Right renal cortex interstitium (tissue), 3 donors: ENCODE data around the gene LURAP1L. TPM values are rescaled to one million over a fixed set of nuclear protein-coding genes. Genes with fewer than 3 reads are reported as not detected.

Experiments
- DNase-seq, 3 donors: peaks; one replicate each; pipeline ENCODE4 v3.0.0-alpha.2; 2013; ENCODE audit warnings: low read depth in 3 of 3, low spot score in 2 of 3
- polyA plus RNA-seq, 3 donors: library from polyadenylated mRNA; unstranded; fragments of 120-200 nt; gene quantifications; one replicate each; pipeline ENCODE4 v1.2.1, GENCODE V29; 2013; ENCODE audit not compliant: insufficient read length in 3 of 3

Gene LURAP1L
- polyA plus RNA-seq, 3 donors: 21.7 to 24.5 (median 23.6) TPM

DNA sequence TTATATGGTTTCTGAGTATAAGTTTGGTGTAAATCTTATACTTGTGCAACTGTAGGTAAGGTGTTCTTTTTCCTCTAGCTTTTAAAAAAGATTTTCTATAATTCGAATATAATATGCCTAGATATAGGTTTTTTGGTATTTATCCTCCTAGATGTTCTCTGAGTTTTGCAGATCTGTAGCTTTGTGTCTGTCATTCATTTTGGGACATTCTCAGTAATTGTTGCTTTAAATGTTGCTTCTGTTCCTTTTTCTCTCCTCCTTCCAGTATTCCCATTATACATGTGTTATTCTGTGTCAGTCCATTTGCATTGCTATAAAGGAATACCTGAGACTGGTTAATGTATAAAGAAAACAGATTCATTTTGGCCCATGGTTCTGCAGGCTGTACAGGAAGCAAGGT lies 33.7 kb downstream of the LURAP1L start:
- no peak for DNase-seq

DNA sequence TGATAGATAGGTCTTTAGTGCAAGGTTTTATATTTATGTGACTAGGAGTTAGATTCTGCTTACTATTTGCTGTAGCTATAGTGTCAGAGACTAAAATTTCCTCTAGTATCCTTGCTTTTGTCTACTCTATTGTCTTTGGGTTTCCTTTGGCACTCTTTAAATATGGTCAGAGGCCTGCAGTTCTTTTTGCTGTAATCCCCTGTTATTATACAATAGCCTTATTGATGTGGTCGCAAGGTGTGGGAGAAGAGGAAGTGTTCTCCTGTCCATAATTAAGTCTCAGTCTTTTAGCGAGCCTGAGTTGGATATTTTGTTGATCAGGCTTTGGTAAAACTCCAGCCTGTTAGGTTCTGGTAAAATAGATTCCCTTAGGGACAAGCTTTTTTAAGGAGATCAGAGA lies 34.9 kb downstream of the LURAP1L start:
- DNase-seq: no peak

DNA sequence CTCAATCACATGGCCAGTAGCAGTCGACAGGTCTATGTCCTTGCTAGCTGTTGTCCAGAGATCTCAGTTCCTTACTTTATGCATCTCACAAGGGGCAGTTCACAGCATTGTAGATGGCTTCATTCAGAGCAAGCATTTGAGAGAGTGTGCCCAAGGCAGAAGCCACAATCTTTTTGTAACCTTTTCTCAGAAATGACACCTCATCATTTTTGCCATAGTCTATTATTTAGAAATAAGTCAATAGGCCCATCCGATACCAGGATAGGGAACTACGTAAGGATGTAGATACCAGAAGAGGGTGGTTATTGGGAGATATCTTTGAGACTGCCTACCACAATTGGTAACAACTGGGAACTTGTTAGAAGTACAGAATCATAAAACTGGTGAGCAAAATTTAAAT lies 37.1 kb downstream of the LURAP1L start:
- no peak for DNase-seq

DNA sequence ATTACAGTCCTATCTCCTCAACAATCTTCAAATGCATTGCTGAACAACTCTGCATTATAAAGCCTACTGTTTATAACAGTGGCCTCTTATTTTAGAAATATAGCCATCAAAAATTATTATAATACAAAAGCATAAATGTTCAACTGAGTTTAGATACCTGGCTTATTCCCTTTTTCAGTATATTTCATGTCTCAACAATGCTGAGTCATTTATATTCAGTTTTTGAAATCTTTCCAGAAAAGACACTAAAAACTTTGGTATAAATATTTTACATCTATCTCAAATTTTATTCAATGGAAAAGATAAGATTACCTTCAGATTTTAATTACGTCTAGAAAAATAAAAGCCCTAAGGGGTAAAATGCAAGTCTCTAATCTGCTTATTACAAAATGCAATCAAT lies 37.9 kb downstream of the LURAP1L start:
- DNase-seq: no peak

DNA sequence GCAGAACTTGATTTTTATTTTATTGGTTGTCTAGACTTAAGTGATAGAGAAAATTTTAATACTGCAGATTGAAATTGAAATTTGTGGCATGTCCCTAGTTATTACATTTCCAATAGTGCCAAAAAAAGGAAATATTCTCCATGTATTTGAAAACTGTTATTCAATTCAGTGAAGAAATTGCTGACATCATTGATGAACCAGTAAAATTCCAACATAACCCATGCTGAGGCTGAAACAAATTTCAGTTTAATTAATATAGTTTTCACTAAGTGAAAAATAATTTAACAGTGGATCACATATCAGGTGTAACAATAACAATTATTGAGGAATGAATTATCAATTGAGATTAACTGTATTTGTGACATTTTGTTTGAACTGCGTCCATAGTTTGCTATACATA lies 38.7 kb downstream of the LURAP1L start:
- no peak for DNase-seq

DNA sequence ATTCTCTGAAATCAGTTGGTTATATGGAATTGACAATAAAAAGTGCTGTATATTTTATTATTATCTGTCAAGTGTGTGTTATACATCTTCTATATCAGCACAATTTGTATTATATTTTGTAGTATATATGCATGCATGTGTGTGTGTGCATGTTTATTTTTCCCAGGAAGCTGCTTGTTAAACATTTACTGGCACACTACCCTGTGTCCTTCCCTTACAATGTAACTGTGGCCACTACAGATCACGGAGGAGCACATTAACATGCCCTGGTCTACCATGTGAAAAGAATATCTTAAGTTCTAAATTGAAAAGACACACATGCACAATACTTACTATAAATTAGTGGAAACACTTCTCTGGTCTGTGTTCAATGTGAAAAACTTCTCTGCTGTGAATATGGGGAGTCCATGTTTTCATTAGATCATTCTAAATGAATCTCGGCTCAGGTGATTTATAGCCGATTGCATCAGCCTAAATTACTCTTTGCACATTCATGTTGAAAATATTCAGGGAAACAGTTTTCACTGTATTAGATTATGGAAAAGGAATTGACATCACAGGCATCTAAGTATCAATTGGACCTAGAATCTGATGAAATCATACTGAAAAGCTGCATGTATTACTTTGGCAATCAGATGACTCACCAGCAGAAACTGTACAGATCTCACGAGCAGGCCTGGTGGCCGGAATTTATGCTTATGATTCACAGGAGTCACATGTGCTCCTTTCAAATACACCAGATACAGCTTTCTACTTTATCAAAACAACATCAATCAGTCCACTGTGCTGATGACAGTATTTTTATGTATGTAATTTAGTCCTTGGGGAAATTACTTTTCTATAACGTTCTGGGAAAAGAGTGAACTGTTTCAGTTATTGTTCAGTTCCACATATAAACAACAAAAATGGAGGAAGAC lies 39.4 kb downstream of the LURAP1L start:
- peak in 2 of 3 donors; percentile 72 to 74 for DNase-seq

DNA sequence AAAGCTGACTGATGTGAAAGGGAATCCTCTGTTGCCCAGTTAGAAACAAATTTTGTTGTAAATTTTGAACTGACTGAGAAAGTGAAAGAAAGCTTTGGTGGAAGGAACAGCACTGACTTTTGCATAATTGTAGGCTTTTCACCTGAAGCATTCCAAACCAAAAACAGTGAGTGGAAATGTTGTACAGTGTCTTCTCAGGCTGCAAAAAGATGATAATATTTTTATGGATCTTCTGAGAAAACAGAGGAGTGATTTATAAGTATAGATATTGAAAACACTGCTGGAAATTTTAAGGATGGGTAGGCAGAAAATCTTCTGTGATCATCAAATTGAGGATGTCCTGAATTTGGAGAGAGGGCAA lies 40.0 kb downstream of the LURAP1L start:
- DNase-seq: no peak

DNA sequence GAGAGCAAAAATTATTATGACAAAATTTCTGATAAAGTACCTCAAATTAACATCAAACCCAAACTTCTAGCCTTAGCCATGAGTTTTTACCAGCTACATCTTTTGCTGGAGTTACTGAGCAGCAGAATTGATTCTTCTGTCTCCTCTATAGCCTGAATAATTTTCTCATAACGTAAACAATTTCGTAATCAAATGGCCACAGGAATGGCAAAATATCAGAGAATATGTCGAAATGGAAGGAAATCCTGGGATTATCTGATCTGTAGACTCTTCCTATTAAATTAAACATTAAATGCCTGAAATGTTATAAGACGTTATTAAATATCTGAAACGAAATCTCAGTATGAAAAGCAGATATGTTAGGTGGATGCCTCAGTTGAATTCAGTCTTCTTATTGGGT lies 41.1 kb downstream of the LURAP1L start:
- DNase-seq: no peak

DNA sequence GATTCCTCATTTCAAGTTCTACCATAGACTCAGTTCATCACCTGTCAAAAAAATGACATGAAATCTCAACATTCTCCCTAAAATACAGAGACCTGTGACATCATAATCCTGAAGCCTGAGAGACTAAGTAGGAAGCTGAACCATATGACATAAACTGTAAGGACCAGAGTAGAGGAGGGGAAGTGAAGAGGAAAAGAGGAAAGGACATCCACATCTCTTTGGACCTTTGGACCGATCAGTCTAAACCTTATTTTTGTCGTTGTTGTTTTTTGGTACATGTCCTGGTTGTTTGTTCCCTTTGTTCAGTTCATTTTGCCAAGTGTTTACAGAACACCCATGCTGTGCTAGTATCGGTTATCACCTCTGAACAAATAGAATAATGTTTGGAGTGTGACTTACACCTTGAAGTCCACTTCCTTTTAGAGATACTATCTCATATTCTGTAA lies 41.9 kb downstream of the LURAP1L start:
- DNase-seq: no peak

DNA sequence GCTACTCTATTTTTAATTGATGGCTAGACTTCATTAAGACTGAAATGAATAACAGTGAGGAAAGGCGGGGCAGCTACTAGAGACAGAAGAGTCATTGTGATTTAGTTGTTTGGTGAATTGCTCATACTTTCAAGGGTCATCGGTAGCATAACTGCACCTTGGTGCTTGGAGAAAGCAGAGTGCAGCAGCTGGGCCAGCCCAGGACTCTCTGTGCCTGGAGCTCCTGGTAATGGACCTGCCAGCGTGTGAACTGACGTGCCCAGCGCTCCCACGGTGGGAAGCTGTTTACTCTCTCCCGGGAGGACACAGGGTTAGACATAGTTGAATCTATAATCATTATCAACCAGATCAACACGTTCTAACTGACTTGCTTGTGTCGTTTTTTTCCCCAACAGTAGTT lies 42.9 kb downstream of the LURAP1L start:
- no peak for DNase-seq

DNA sequence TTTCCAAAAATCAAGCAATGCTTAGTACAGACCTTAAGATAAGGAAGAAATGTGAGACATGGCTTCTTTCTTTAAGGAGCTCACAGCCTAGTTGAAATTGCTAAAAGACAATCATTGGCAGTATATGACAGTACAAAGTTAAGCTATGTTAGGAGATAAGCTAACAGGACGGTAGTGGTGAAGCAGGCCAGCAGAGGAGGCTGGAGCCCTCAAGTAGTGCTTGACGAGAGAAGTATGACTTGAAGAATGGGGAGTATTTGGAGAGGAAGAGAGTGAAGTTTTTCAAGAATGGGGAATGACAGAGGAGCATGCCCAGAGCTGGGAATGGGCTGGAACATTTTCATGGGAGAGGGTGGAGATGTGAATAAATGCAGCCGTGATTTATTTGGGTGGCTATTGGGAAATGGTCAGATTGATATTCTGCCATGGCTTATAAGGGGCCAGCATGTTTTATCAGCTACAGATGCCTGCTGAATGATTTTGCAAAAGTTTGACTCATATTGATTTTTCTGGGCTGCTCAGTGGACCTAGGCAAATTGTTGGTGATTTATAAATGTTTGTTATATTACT lies 43.7 kb downstream of the LURAP1L start:
- no peak for DNase-seq

DNA sequence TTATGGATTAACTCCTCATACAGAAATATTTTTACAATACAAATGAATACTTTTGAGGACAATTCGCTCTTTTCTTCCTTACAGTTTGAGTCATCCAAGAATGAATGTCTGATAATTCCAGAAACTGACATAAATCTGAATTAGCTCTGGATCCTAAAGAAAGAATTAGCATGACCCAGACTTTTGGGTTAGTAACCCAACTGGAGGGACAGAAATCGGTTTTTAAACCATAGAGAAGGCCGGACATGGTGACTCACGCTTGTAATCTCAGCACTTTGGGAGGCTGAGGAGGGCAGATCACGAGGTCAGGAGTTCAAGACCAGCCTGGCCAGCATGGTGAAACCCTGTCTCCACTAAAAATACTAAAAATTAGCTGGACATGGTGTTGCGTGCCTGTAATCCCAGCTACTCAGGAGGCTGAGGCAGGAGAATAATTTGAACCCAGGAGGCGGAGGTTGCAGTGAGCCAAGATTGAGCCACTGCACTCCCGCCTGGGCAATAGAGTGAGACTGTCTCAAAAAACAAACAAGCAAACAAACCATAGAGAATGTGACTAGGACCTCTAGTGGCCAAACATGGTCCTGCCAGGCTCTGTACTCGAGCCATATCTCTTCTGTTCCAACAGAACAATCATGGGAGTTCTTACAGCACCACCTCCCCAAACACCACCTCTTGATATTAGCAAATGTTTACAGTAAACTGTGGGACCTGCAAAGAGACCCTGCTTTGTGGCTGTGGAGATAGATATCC lies 44.8 kb downstream of the LURAP1L start:
- no peak for DNase-seq

DNA sequence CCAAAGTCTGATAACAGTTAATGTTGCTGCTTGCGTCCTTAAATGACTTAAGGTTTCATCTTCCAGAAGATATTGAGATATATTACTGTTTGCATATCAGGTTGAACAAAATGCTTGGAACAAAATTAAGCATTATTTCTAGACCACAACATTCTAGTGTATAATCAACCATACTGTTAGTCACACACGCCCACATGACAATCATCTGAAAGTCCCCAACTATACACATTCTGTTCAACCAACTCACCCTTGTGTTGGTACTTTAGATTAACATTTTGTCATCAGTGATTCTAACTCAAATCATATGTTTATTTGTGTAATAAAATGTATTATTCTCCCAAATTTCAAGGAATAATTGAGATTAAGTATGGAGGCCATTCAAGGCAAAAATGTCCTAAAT lies 47.3 kb downstream of the LURAP1L start:
- no peak for DNase-seq

DNA sequence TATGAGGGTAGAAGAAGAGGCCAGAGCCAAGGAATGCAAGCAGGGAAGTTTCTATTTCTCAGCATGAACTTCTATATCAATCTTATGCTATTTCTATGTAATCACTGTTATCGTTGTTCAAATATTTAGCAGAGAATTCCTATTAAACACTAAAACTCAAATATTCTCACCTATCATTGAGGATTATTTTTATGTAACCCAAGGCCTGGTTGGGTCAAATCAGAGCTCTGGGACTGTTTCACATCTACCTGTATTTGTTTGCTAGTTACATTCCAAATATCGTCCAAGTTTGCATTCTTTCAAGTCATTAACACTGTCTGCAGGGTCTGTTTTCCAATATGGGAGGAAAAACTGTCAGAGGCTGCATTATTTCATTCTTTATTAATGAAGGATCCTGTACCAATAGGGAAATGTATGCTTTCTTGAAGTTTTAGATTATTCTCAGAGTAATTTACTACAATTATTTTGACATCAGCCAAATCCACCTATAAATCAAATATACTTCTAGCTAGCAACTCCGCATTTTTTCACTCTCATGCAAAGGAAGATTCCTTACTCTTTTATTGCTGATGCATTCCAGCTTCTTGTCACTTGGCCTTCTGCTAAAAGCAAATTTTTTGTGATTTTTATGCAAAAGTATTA lies 52.2 kb downstream of the LURAP1L start:
- DNase-seq: no peak

DNA sequence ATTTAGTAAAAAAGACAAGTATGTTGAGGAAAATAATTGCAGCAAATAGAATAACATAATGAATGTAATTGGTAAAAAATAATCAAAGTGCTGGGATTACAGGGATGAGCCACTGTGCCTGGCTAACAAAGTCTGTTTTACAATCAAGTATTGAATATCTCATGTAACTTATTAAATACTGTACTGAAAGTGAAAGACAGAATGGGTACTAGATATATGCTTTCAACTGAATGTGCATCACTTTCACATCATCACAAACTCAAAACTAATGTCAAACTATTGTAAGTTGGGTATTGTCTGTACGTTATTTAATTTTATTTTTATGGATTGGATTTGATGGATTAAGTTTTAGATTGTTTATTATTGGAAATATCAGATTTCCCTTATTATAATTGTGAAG lies 58.9 kb downstream of the LURAP1L start:
- DNase-seq: no peak

DNA sequence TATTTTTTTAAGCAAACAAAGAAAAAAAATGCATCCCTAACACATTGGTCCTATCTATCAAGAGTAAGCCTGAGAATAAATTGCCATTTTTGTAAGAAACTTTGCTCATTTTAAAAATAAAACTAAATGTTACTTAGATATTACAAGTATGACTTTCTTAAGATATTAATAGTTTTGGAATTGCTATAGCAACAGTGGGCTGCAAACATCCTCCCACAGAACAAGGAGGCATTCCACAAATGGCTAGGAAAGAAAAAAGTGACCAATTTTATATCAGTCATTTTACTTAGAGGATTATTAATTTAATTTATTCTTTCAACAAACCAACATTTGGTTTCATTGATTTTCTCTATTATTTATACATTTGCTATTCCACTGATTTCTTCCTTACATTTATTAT lies 63.7 kb downstream of the LURAP1L start:
- no peak for DNase-seq

DNA sequence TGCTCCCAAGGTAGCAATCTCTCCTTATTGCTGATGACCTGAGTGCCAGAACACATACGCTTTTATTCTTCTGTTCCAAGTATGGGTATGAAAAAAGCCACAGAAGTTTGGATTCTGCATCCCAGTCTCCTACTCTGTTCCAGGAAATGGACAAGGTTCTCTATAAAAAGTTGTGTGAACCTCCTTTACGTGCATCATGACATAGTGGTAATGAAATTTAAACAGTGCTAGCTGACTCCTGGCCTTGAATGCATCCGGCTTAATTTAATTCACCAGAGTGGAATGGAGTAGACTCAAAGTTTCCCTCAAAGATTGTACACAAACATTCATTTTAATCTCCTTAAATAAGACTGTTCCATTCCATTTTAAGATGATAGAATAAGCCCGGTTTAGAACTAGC lies 68.9 kb downstream of the LURAP1L start:
- DNase-seq: no peak

DNA sequence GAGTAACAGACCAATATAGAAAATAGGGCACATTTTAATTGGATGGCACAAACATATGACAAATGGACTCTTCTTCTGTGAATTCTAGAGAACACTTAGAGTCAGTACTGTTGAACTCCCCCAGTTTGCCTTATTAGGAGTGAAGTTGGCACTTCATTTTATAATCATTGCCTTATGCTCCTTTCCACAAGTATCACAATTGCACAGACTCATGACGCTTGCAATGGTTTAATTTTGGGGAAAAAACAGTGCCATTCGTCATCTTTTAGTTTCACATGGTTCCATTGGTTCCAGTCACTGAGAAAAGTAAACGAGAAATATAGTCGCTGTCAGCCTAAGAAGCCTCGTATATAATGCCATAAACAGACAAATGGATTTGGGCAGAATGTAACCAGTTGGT lies 71.2 kb downstream of the LURAP1L start:
- DNase-seq: no peak

DNA sequence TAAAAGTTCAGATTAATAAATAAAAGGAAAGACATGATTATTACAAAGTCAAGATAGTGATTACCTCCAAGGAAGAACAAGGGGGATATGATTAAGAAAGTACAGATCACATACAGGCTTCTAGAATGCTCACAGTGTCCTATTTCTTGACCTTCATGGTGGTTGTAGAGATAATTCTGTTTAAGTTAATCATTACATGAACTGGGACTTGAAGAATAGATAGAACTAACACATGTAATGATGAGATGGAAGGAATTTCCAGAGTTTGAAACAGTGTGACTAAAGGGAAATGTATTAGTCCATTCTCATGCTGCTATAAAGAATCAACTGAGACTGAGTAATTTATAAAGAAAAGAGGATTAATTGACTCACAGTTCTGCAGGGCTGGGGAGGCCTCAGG lies 72.7 kb downstream of the LURAP1L start:
- DNase-seq: no peak

DNA sequence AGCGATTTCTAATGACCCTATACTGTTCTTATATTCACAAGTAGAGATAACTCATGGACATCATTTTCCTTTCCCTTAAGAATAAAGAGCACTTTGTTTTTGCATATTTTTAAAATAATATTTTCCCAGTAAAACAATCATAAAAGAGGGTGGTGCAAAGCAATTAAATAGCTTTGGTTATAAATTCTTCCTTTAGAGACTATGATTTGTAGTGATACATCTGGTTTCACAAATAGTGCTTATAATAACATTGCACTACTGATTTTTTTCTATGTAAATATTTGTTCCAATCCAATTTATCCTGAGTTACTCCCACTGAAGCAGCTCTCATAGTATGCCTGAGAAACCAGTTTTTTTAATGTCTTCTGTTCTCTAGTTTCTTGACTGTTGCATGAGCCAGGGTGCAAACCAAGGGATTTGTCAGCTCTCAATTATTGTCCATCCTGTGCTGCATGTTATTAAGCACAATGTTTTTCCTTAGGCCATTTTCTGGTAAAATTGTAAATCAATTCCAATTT lies 74.7 kb downstream of the LURAP1L start:
- DNase-seq: no peak
